DLD1 (cell line): ENCODE measurements around the gene HOXA4.

Experiments
- in situ Hi-C: cut with HindIII; loops from 2 replicates; pipeline ENCODE4 v1.10.0; 2017; ENCODE audit warnings: low sequenced_read_pairs

HOXA4 gene

DNA sequence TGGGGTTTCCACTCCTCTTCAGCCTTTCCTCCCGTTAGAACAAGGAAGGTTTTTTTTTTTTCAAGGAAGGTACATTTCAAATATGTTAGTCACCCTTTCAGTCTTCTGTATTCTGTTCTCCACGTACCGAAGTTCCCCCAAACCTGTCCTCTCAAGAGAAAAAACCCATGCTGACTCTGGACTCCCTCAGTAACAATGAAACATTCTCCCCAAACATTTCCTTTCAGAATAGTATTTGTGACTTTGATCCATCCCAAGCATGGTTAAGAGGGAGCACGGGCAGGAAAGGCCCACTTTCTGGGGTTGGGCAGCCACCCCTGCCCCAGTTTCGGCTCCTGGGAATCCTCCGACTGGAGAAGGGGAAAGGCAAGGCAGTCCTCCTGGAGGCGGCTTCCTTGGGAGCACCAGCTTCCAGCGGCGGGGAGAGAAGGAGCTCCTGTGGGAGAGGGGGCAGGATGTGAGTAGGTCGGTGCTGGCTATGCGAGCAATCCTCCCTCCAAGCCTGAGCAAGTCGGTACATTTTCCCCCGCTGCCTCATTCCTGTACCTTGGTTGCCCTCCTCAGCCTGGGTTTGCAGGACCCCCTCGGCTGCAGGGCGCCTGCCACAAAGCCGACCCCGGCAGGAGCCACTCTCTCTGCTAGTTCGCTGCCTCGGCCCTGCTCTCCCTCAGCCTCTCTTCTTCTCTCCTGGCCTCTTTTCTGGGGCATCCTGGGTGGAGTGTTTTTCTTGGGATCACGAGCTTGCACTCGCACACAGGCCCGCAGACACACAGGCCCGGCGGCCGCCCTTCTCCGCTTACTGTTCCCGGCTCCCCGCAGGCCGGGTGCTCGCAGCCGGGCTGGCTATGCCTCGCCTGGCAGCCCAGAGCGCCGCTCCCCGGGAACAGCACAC lies 32.6 kb downstream of the HOXA4 start:
- in situ Hi-C loops = no loop called here

DNA sequence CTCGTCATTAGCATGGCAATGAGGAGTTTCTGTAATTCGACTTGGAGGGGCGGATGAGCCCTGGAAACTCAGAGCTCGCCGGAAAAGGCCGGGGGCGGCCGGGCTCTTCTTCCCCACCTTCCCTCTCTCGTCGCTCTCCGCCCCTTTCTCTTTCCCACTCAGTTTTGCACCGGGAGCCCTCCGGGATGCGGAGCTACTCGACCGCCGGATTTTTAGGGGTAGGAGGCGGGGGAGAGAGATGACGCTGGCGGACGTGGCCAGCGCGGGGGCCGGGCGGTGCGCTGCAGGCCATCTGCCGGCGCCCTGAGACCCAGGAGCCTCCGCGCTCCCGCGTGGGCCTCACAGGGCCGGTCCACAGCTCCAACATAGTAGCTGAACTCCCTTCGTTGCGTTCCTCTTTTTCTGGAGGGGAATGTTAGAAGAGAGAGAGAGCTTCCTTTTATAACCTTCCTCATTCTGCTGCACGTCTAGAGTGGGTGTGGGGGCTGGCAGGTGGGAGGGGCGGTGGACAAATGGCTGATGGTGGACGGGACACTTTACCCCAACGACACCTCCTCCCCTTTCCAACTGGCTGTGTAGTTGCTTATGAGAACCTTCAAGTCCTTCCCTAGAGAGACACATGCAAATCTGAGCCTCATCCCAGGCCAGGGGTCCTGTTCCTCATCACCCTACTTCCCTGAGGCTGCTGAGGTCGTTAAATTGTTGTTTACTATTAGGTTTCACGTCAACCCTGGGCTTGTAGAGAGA lies 33.6 kb downstream of the HOXA4 start:
- in situ Hi-C loops = no loop called here

DNA sequence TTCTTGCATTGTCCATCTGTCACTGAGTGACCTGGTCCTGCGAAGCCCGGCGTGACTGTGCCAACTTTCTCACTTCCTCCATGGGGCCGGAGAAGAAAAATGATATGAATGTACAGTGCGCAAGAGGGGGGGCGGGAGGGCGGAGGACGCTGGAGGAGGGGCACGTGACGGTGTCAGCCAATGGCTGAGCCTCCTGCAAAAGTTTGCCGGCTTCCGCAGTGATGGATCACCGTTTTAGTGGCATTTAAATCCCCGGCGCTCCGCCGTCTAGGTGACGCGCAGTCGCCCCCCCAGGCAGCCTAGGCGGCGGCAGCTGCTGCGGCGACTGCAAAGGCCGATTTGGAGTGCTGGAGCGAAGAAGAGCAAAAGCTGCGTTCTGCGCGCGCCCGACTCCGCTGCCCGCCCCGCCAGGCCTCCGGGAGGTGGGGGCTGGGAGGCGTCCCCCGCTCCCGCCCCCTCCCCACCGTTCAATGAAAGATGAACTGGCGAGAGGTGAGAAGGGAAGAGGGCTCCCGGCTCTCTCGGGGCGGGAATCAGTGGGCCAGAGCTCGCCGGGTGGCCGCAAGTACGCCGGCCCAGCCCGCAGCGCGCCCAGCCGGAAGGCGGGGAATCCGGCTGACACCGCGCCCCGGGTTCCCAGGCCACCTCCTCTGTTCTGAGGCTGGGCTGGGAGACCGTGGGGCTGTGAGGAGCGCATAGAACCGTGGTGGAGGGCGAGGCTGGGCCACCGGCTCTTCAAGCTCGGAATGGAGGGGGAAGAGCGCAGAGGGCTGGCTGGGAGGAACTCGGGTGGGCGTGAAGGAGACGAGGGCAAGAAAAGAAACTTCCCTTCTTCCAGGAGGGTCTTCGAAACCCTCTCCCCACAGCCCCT lies 34.4 kb downstream of the HOXA4 start, which contains the start of gene HOXA1:
Gene HOXA1 (minus strand): TSS at position 104 of the 871 bp plus-strand sequence. CDS start 88 bp downstream, at position 16.
- in situ Hi-C loops = no loop called here

DNA sequence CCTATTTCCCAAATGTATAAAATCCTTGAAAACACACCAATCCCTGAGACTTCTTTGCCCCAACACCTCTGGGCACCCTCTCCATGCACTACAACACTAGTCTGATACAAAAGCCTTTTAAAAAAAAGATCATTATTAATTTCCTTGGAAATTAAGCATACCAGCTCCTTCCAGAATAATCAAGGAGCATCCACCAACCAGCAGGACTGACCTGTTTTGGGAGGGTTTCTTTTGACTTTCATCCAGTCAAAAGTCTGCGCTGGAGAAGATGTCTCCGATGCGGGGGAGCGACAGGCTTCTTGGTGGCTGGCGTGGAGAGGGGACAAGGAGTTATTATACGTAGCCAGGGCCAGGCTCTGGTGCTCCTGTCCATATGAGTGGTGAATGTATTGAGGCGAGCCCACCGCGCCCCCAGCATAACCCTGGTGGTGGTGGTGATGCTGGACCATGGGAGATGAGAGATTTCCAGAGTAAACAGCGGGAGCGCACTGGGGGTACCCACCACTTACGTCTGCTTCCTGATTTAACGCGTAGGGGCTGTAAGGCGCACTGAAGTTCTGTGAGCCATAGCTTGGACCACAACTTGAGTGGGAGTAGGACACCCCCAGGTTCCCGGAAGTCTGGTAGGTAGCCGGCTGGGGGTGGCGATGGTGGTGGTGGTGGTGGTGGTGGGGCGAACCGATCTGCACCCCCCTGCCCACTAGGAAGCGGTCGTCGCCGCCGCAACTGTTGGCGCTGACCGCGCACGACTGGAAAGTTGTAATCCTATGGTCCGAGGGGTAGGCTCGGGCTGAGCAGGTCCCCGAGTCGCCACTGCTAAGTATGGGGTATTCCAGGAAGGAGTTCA lies 35.3 kb downstream of the HOXA4 start:
- in situ Hi-C loops = no loop called here

DNA sequence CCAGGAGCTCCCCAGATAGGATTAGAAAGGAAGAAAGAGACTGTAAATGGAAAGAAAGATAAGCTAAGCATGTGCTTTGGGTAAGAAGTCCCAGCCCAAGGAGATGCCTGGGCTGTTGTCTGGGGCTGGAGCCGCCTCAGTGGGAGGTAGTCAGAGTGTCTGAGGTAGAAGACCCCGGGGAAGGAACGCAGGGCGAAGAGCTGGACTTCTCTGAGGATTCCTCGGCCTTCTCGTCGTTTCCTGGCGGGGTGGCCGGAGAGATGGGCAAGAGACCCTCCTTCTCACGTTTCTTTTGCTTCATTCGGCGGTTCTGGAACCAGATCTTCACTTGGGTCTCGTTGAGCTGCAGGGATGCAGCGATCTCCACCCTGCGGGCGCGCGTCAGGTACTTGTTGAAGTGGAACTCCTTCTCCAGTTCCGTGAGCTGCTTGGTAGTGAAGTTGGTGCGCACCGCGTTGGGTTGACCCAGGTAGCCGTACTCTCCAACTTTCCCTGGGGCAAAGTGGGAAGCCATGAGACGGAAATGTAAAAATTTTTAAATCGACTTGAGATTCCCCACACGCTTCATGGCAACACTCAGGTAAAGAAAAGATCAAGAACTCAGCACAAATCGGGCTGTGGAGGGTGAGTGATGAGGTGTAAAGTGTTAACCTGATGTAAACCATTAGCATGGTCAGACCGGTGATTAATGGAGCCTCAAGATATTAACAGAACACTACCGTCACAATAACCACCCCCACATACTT lies 36.1 kb downstream of the HOXA4 start:
- in situ Hi-C loops = no loop called here

DNA sequence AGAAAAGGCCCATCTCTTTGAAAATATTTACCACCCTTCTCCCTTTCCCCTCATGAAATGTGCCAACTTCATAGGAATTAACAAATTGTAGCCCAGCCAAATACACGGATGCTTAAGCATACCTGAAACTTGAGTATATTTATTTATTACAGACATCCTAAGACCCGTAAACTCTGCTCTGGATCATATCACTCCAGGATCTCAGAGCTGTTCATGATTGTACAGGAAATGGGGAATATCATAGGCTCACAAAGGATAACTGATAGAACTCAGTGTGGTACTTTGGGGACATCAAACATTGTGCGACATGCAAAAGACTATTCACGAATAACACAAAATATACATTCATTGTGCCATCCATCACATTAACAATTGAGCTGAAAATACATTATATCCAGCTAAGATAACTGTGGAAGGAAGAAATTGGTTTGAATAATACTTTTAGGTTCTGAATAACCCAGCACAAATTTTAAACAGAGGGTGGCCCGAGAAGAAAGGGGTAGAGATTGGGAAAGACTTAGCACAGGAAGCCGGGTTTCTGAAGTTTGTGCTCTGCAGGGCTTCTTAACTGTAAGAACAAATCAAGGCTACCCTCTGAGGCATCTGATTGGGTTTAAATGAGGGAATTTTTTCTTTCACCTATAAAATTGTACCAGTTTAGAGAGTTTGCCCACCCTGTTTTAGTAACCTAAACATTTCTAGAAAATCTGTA lies 37.2 kb downstream of the HOXA4 start:
- in situ Hi-C loops = no loop called here

DNA sequence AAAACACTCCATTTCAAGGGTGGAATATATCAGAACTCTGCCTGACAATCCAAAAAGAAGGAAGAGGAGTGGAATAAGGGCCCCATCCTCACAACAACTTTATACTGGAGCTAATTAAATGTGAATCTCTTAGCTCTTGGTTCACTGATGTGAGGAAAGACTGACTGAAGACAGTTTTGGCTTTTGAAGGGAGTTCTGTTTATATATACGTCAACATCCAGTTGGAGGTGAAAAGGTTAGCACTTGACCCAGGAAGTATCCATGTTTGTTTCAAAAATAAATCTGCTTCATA lies 37.8 kb downstream of the HOXA4 start:
- in situ Hi-C loops = no loop called here

DNA sequence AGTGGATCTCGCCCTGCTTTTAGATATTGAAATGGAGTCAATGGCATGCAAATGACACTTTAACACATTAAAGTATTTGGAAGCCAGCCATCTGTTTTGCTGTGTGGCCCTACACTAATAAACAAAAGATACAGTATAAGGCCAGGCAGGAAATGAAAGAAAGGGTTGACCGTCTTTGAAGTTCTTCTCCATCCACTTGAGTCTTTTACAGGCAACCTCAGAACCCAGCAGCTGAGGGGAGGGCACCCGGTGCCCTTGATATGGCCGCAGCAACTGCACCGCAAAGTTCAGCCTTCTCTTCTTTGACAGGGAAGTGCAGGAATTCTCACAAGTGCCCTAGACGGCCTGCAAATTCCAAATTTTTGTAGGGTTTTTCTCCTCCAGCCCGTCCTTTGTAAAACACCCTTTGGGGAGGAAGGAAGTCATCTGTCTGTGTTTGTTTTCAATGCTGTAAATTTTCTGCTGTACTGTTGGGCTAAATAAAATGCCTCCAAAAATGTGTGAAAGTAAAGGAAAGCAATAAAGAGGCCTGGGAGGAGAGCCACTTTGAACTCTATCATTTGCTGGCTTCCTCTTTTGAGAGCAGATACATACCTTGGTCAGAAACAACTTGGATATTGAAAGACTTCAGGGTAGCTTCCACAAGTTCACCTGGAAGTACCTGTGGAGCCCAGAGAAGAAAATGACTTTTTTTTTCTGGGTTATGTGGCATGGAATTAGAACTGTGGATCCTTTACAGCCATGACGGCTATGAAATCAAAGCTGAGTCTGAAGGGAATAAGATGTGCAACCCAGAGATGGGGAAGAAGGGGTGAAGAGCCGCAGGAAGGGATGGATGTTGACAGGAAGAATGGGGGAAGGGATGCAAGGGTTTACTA lies 38.4 kb downstream of the HOXA4 start:
- in situ Hi-C loops = no loop called here

DNA sequence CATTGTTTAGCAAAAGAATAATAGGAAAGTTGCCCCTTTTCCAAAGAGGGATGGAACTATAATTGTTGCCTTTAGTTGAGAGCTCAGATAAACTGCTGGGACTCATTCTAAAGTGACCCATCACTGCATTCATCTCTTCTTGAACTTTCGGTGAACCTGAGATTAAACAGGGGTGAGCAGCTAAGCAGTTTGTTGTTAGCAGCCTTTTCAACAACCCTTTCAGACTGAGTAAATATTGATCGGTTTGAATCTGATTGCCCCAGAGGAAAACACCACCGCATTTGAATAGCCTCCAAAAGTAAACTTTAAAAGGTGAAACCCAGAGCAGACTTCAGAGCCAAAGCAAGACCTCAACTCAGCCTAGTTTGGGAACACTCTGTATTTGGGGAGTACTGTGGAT lies 39.5 kb downstream of the HOXA4 start:
- in situ Hi-C loops = no loop called here

DNA sequence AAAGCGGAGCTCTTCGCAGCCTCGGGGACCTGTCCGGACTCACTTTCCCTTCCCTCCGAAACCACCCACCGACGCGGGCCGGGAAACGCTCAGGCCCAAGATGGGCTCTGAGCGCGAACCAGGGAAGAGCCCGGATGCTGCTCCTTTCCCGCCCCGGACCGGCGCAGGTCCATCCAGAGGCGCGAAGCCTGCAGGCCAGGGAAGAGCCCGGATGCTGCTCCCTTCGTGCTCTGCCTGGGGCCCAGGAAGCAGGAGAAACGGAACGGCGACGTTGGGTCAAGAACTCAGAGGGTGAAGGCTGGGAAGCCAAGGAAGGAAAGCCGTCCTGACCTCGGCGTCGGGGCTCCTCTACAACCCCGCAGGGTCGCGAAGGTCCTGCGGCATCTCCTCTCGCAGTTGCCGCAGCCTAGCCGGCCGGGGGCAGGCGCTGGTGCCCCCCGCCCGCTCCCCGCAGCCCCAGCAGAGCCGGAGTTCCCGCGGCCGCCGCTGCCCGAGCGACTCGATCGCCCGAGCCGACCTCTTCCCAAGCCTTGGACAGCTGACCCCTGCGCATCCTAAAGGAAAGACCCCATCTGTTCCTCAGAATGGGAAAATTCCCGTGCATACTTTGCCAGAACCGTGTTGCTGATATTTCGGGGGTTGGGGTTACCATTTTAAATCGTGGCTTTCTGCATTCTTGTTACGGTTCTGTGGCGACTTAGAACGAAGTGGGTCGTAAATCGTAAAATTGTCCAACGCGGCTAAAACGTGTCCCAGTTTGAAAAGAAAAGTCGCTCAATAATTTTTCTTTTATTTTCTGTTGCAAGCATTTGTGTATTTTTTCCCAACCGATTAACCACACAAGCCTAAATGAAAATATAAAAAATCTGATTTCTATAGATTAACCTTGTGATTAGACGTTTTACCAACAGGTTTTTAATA lies 42.3 kb downstream of the HOXA4 start:
- in situ Hi-C loops = no loop called here

DNA sequence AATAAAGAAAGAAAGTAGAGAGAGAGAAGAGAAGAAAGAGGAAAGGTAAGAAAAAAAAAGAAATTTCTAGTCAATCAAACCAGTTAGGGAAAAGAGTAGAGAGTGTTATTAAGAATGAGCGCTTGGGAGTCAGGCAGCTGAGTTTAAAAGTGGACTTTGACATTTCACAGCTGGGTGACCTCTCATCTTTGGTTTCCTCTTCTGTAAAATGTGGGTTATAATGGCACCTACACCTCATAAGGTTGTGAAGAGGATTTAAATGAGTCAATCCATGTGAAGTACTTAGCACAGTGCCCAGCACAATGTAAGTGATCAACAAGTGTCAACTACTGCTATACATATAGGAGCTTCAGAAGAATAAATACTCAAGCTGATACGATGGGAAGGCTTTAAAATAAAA lies 46.9 kb downstream of the HOXA4 start:
- in situ Hi-C loops = no loop called here

DNA sequence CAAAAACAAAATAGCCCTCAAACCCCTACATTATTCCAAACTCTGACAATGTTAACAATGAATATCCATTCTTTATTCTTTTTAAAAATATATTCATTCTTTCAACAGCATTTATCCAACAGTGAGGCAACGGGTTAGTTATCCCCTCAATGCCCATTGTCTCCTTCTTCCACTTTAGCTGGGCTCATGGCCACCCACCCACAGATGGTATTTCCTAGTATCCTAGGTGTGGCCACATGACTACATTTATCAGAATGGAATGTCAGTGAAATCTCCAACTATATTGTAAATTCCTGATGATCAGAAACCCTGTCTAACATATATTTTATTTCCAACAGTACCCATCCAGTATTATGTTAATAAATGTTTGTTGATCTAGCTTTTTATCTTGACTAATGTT lies 48.4 kb downstream of the HOXA4 start:
- in situ Hi-C loops = no loop called here

DNA sequence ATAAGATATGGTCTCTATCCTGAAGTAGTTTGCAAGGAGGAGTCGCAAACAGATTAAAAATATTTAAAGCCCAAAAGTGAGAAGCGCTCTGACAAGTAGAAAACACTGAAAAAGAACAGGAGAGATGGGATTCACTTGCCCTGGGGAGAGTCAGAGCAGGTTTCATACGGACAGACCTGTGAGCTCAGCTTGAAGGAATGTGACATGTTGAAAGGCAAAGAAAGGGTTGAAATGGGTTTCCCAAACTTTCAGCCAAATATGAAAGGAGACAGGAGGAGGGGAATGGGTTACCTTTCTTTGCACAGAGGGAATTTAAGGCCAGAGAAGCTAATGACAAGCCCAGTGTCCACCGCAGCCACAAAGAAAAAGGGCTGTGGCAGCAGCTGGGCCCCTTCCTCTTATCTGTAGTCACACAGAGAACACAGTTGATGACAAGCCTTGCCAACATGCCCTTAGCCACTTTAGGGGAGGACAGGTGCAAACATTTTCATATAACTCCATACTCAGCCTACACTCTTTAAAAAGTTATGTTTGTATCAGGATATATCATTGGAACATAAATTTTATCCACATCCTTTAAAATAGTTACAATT lies 49.6 kb downstream of the HOXA4 start:
- in situ Hi-C loops = no loop called here

DNA sequence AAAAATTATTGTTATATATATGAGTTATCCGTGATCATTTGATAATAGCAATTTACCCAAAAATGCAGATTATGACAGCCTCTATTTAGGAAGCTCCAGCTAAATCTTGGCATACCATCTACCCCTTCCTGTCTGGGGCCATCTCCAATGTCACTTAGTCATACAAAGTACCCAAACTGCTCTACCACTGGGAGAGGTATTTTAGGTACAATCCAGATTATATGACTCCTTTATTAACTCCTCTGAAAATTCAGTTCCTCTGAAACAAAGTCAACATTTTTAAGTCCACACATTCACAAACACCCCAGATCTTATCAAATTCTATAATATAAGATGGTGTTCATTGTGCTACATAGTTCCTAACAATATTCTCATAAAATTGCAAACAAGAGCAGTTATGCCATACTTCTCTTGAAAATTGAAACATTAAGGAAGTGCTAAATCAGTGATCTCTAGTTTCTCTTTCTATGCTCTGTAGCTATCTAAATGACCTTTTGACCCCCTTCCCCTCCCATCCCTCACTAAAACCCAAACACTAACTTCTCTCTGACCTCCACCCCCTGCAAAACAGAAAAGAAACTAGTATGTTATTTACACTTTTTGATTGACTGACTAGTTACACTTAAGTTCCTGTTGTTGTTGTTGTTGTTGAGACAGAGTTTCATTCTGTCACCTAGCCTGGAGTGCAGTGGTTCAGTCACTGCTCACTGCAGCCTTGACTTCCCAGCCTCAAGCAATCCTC lies 51.2 kb downstream of the HOXA4 start:
- in situ Hi-C loops = no loop called here

DNA sequence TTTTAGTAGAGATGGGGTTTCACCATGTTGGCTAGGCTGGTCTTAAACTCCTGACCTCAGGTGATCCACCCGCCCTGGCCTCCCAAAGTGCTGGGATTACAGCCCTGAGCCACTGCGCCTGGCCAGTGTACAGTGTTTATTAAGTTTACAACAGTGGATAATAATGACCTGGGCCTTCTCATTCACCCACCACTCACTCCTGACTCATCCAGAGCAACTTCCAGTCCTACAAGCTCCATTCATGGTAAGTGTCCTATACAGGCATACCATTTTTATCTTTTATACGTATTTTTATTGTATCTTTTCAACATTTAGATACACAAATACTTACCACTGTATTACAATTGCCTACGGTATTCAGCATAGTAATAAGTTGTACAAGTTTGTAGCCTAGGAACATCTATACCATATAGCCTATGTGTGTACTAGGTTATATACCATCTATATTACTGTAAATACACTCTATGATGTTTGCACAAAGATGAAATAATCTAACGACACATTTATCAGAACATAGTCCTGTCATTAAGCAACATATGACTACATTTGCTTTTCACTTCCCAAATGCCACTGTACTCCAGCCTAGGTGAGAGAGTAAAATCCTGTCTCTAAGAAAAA lies 51.8 kb downstream of the HOXA4 start:
- in situ Hi-C loops = no loop called here
